OCI-LY3 (cell line): ENCODE data around the gene ZNF862.

Source experiments
- EZH2phosphoT487 ChIP-seq: fragments of 200-600 bp; shearing (Covaris generic); IDR thresholded peaks from 2 replicates; pipeline ENCODE4 v1.6.1; 2018; ENCODE audit warnings: antibody characterized with exemption, mixed run types, low read depth
- TF ChIP-seq, protein P1 (sequence below): fragments of 200-600, 300-600 bp; sonication (generic); IDR thresholded peaks from 2 replicates; pipeline ENCODE4 v1.5.1; 2014; ENCODE audit warnings: antibody characterized with exemption, low read length, low read depth

DNA sequence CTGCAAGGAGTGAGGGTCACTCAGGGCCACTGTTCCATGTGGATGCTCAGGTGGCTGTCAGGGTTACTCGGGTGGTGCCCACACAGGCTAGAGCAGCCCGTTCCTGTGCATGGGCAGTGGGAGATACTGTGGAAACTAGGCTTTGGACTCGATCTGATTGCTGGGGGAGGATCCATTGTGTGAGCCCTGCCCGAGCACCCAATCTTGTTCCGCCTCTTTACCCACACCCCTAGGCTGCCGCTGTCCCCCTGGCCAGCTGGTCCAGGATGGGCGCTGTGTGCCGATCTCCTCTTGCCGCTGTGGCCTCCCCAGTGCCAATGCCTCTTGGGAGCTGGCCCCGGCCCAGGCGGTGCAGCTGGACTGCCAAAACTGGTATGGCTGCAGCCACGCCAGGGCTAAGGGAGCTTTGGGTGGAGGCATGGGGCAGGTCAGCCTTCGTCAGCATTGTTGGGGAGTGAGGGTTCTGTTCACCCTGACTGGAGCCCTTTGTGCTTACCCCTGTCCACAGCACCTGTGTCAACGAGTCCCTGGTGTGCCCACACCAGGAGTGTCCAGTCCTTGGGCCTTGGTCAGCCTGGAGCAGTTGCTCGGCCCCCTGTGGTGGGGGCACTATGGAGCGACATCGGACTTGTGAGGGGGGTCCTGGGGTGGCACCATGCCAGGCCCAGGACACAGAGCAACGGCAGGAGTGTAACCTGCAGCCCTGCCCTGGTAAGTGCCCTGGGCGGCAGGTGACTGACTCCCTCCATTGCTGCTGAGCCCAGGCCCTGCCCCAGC, 12.4 kb upstream of the ZNF862 start:
- TF ChIP-seq, protein P1, sequence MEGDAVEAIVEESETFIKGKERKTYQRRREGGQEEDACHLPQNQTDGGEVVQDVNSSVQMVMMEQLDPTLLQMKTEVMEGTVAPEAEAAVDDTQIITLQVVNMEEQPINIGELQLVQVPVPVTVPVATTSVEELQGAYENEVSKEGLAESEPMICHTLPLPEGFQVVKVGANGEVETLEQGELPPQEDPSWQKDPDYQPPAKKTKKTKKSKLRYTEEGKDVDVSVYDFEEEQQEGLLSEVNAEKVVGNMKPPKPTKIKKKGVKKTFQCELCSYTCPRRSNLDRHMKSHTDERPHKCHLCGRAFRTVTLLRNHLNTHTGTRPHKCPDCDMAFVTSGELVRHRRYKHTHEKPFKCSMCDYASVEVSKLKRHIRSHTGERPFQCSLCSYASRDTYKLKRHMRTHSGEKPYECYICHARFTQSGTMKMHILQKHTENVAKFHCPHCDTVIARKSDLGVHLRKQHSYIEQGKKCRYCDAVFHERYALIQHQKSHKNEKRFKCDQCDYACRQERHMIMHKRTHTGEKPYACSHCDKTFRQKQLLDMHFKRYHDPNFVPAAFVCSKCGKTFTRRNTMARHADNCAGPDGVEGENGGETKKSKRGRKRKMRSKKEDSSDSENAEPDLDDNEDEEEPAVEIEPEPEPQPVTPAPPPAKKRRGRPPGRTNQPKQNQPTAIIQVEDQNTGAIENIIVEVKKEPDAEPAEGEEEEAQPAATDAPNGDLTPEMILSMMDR: no peak
- TF ChIP-seq EZH2phosphoT487: no peak
